DND-41 (cell line): ENCODE measurements around the gene TTC16.

Experiments
- ATAC-seq: fragments of 200-7000 bp; cut with Tn5 transposase; 3 replicates; pipeline ENCODE4 v1.9.1; 2021; ENCODE audit warnings: low read depth; ENCODE audit not compliant: insufficient read depth
- DNase-seq: peaks from one replicate; pipeline ENCODE4 v3.0.0-alpha.2; 2020
- H2AFZ ChIP-seq: 2 replicates; pipeline ENCODE4 v1.6.0; 2012; ENCODE audit warnings: low read depth, low read length
- H3K27ac ChIP-seq: 2 replicates; pipeline ENCODE4 v1.5.1; 2012; ENCODE audit warnings: low read length, inconsistent platforms
- H3K27me3 ChIP-seq: fragments of 200-600 bp; sonication (generic); 2 replicates; pipeline ENCODE4 v1.6.0; 2012; ENCODE audit warnings: low read length, mild to moderate bottlenecking, inconsistent platforms; ENCODE audit not compliant: insufficient read depth, poor library complexity
- H3K36me3 ChIP-seq: 2 replicates; pipeline ENCODE4 v1.5.1; 2012; ENCODE audit warnings: low read length, inconsistent platforms; ENCODE audit not compliant: insufficient read depth
- H3K4me1 ChIP-seq: 2 replicates; pipeline ENCODE4 v1.5.1; 2012; ENCODE audit warnings: mild to moderate bottlenecking, low read length; ENCODE audit not compliant: insufficient read depth
- H3K4me2 ChIP-seq: 2 replicates; pipeline ENCODE4 v1.6.0; 2012; ENCODE audit warnings: mild to moderate bottlenecking, moderate library complexity, low read length, inconsistent platforms; ENCODE audit not compliant: insufficient read depth
- H3K4me3 ChIP-seq, 2 experiments: fragments of 200-600 bp in 1 of 2; shearing (Covaris generic) in 1 of 2; 2 replicates each; pipeline ENCODE4 v1.5.1; 2012 to 2016; ENCODE audit warnings: inconsistent platforms in 2 of 2, low read length in 2 of 2, mild to moderate bottlenecking in 2 of 2, low read depth in 1 of 2, moderate library complexity in 1 of 2
- H3K79me2 ChIP-seq: 2 replicates; pipeline ENCODE4 v1.6.0; 2012; ENCODE audit warnings: low read length, inconsistent platforms; ENCODE audit not compliant: insufficient read depth
- H3K9ac ChIP-seq: 2 replicates; pipeline ENCODE4 v1.6.0; 2012; ENCODE audit warnings: low read depth, mild to moderate bottlenecking, inconsistent platforms, low read length, moderate library complexity
- H3K9me3 ChIP-seq: 2 replicates; pipeline ENCODE4 v1.5.1; 2012; ENCODE audit warnings: low read length, moderate library complexity, mild to moderate bottlenecking, inconsistent platforms; ENCODE audit not compliant: insufficient read depth, severe bottlenecking
- H4K20me1 ChIP-seq: 2 replicates; pipeline ENCODE4 v1.6.0; 2012; ENCODE audit warnings: low read length; ENCODE audit not compliant: insufficient read depth
- CTCF ChIP-seq: IDR thresholded peaks from 2 replicates; pipeline ENCODE4 v1.5.1; 2012; ENCODE audit warnings: borderline replicate concordance, low read length, moderate library complexity, mild to moderate bottlenecking; ENCODE audit not compliant: poor library complexity, severe bottlenecking; ENCODE audit errors: extremely low read depth
- EZH2 ChIP-seq: IDR thresholded peaks from 3 replicates; pipeline ENCODE4 v1.6.1; 2012; ENCODE audit warnings: borderline replicate concordance, low read depth, mild to moderate bottlenecking, moderate library complexity, low read length, inconsistent platforms; ENCODE audit not compliant: severe bottlenecking

Gene TTC16

GRCh38 chr9:127690735-127691134, 25.1 kb upstream of the TTC16 start:
- no peak for ATAC-seq
- TF ChIP-seq EZH2: no peak
- TF ChIP-seq CTCF: no peak
- H3K36me3 ChIP-seq: no peaks in the 10 kb centered on the region

GRCh38 chr9:127692071-127692470, 23.8 kb upstream of the TTC16 start:
- Histone ChIP-seq H4K20me1 (no peaks in the 10 kb centered on the region), H3K36me3 (no peaks in the 10 kb centered on the region), H3K79me2 (no peaks in the 10 kb centered on the region), H3K4me2 (no peak overlapping the region), H3K9ac (no peak overlapping the region), H3K27me3 (no peaks in the 10 kb centered on the region), H3K27ac (no peak overlapping the region), H3K4me1 (no peaks in the 10 kb centered on the region), H2AFZ (no peak overlapping the region), H3K4me3 (no peak overlapping the region), H3K9me3 (no peaks in the 10 kb centered on the region)
- DNase-seq (no peak), ATAC-seq (no peak)
- TF ChIP-seq CTCF (no peak), EZH2 (no peak)

More at GRCh38 chr9:127690735-127691134, 25.1 kb upstream of the TTC16 start:
- no peak overlapping the region for H2AFZ ChIP-seq
- no peak overlapping the region for H3K27ac ChIP-seq
- no peak overlapping the region for H3K4me2 ChIP-seq
- DNase-seq: no peak
- H3K79me2 ChIP-seq: no peaks in the 10 kb centered on the region
- no peak overlapping the region for H3K9ac ChIP-seq
- H3K4me1 ChIP-seq: no peaks in the 10 kb centered on the region
- H3K9me3 ChIP-seq: no peaks in the 10 kb centered on the region
- H3K4me3 ChIP-seq: no peak overlapping the region
- no peaks in the 10 kb centered on the region for H3K27me3 ChIP-seq
- no peaks in the 10 kb centered on the region for H4K20me1 ChIP-seq

DNA sequence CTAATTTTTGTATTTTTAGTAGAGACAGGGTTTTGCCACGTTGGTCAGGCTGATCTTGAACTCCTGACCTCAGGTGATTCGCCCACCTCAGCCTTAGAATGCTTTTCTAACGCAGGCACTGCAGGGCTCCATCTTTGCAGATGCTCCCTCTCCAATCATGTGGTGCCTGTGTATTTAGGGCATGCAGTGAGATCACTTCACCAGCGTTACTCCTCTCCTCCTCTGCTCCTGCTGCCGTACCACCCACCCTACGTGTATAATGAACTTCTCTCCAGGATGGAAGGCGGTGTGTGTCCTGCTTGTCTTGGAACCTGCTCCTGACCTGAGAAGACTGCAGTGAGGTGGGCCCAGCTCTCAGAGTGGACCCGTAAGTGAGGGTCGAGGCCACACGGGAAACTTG, 22.7 kb upstream of the TTC16 start:
- Histone ChIP-seq H3K36me3 (no peaks in the 10 kb centered on the region), H4K20me1 (no peaks in the 10 kb centered on the region), H3K9ac (no peak overlapping the region), H3K79me2 (no peaks in the 10 kb centered on the region), H3K4me1 (no peaks in the 10 kb centered on the region), H3K27ac (no peak overlapping the region), H3K9me3 (no peaks in the 10 kb centered on the region), H2AFZ (no peak overlapping the region), H3K27me3 (no peaks in the 10 kb centered on the region), H3K4me2 (no peak overlapping the region), H3K4me3 (no peak overlapping the region)
- ATAC-seq: no peak
- TF ChIP-seq EZH2: no peak
- TF ChIP-seq CTCF: no peak
- no peak for DNase-seq

GRCh38 chr9:127693697-127694096, 22.2 kb upstream of the TTC16 start:
- no peak overlapping the region for H2AFZ ChIP-seq
- H3K4me1 ChIP-seq: no peaks in the 10 kb centered on the region

More at GRCh38 chr9:127693697-127694096, 22.2 kb upstream of the TTC16 start:
- H3K27me3 ChIP-seq: no peaks in the 10 kb centered on the region
- H3K79me2 ChIP-seq: no peaks in the 10 kb centered on the region
- no peaks in the 10 kb centered on the region for H4K20me1 ChIP-seq
- H3K27ac ChIP-seq: no peak overlapping the region
- TF ChIP-seq CTCF (no peak), EZH2 (no peak)
- no peaks in the 10 kb centered on the region for H3K36me3 ChIP-seq
- no peaks in the 10 kb centered on the region for H3K9me3 ChIP-seq
- H3K4me3 ChIP-seq: no peak overlapping the region
- ATAC-seq (no peak), DNase-seq (no peak)
- no peak overlapping the region for H3K9ac ChIP-seq
- no peak overlapping the region for H3K4me2 ChIP-seq
